Coronary artery (tissue), 2 donors: ENCODE results near the gene GRB2.
"Not testable (repeated sequence)": the region's sequence is repeated elsewhere in the genome, so short reads cannot be mapped to it uniquely, and the experiment has no call there.

Source experiments
- DNase-seq: peaks from one replicate; pipeline ENCODE4 v3.0.0-alpha.2; 2017; ENCODE audit warnings: low spot score
- H3K27ac ChIP-seq, 2 donors: fragments of 200-600 bp; sonication (generic); one replicate each; pipeline ENCODE4 v1.5.1; 2016 to 2019
- H3K4me3 ChIP-seq: fragments of 200-600 bp; sonication (generic); 2 replicates; pipeline ENCODE4 v1.5.1; 2016; ENCODE audit warnings: mild to moderate bottlenecking, moderate library complexity
- TF ChIP-seq, protein P1 (sequence below): fragments of 200-600 bp; sonication (generic); IDR thresholded peaks from one replicate; pipeline ENCODE4 v1.5.1; 2019; ENCODE audit warnings: antibody characterized with exemption

Gene GRB2

DNA sequence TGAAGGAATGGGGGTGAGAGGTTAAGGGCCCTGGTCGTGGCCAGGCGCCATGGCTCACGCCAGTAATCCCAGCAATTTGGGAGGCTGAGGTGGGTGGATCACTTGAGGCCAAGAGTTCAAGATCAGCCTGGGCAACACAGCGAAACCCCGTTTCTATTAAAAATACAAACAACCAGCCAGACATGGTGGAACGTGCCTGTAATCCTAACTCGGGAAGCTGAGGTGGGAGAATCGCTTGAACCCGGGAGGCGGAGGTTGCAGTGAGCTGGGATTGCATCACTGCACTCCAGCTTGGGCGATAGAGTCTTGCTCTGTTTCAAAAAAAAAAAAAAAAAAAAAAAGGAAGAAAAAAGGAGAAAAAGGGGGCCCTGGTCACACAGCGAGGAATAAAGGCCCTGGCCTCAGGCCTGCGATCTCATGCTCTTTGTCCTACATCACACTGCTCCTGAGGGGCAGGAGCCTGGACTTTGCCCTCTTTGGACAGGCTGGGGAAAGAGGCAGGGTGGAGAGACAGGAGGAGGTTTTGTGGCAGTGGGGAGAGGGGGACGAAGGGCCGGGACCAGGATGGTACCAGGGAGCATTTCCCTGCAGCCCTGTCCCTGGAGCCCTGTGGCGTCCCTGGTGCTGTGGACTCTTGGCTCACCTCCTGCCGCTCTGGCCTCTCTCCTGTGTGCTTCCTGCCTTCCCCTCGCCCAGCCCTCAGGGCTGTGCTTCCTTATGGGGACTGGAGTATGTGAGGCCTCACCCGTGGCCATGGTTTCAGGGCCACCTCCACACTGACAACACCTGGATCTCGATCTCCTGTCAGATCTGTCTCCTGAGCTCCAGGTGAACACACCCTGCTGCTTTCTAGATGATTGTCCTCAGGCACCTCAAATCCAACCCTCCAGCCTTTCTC lies 96.5 kb downstream of the GRB2 start:
- Histone ChIP-seq H3K27ac (peak overlapping the region in 1 of 2 donors; percentile 73), H3K4me3 (no peak overlapping the region)
- no peak for DNase-seq
- TF ChIP-seq, protein P1, sequence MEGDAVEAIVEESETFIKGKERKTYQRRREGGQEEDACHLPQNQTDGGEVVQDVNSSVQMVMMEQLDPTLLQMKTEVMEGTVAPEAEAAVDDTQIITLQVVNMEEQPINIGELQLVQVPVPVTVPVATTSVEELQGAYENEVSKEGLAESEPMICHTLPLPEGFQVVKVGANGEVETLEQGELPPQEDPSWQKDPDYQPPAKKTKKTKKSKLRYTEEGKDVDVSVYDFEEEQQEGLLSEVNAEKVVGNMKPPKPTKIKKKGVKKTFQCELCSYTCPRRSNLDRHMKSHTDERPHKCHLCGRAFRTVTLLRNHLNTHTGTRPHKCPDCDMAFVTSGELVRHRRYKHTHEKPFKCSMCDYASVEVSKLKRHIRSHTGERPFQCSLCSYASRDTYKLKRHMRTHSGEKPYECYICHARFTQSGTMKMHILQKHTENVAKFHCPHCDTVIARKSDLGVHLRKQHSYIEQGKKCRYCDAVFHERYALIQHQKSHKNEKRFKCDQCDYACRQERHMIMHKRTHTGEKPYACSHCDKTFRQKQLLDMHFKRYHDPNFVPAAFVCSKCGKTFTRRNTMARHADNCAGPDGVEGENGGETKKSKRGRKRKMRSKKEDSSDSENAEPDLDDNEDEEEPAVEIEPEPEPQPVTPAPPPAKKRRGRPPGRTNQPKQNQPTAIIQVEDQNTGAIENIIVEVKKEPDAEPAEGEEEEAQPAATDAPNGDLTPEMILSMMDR, result no peak

DNA sequence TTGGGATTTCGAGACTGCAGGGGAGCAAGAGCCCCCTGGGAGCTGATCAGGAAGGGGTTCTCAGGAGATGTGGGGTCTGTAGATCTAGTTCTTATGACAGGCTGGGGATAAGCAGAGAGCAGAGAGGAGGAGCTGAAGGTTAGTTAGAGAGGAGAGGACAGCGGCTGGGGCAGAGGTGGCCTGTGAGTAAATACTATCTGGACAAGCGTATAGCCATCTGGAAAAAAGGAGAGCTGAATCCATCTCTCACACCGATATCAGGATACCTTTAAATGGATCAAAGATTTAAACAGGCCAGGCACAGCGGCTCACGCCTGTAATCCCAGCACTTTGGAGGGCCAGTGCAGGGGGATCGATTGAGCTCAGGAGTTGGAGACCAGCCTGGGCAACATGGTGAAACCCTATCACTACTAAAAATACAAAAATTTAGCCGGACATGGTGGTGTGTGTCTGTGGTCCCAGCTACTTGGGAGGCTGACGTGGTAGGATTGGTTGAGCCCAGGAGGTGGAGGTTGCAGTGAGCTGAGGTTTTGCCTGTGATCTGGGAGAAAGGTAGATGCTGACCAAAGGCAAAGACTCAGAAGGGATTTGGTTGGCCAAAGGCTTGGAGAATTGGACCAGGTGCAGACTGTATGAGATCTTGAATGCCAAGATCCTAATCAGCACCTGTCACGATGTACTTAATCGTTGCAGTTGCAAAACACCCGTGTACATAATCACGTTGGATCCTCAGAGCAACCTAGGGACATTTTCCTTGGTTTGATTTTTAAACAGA lies 97.3 kb downstream of the GRB2 start:
- Histone ChIP-seq H3K27ac (peak overlapping the region in 1 of 2 donors; percentile 56), H3K4me3 (no peak overlapping the region)
- TF ChIP-seq, protein P1, result no peak
- no peak for DNase-seq

DNA sequence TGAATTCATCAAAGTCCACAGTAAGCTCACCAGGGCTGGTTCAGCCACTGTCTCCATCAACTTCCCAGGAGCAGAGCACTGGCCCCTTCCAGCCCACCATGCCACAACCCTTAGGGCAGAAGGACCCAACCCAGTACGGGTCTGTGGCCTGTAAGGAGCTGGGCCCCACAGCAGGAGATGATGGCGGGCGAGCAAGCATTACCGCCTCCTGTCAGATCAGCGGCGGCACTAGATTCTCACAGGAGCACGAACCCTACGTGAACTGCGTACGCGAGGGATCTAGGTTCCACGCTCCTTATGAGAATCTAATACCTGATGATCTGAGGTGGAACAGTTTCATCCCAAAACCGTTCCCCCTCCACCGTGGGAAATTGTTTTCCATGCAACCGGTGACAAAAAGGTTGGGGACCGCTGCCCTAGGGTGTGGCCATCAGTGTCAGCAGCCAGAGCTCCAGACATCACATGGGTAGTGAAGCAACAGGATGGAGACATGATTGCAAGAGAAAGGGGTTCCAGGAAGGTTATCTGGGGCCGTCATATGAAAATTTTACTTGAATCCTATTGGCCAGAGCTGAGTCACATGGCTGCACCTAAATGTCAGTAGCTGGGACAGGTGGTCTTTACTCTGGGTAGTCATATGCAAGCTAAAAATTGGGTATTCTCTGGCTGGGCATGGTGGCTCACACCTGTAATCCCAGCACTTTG lies 103.8 kb downstream of the GRB2 start:
- Histone ChIP-seq H3K4me3 (no peak overlapping the region), H3K27ac (no peak overlapping the region)
- TF ChIP-seq, protein P1, result no peak
- no peak for DNase-seq

DNA sequence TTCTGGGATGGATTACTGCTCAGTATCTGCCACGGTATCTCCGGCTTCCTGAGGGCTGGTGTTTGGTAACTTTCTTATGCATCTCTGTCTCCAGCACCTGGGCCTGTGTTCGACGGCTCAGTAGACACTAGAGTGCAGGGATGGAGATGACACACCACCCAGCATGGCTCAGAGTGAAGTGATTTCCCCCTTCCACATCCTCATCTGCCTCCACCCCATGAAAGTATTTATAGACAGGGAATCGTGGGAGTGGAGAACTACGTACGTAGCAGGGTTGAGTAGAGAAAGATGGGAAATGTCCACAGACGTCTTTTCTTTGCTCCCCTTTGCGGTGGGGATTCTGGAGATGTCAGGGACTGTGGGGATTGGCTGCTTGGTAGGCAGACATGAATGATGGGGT lies 104.4 kb downstream of the GRB2 start:
- TF ChIP-seq, protein P1, result no peak
- no peak overlapping the region for H3K4me3 ChIP-seq

DNA sequence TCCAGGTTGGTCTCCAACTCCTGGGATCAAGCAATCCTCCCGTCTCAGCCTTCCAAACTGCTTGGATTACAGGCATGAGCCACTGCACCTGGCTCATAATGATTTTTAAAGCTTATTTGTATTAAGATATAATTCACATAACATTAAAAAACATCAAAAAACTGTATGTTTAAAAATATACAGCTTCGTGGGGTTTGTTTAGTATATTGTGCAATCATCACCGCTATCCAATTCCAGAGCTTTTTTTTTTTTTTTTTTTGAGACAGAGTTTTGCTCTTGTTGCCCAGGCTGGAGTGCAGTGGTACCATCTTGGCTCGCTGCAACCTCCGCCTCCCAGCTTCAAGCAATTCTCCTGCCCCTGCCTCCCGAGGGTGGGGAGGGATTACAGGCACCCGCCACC lies 105.2 kb downstream of the GRB2 start:
- no peak overlapping the region for H3K4me3 ChIP-seq
- no peak for DNase-seq
- H3K27ac ChIP-seq, result no peak overlapping the region
- TF ChIP-seq, protein P1, result no peak

More for the DNA sequence above, 104.4 kb downstream of the GRB2 start:
- H3K27ac ChIP-seq, result no peak overlapping the region
- no peak for DNase-seq

DNA sequence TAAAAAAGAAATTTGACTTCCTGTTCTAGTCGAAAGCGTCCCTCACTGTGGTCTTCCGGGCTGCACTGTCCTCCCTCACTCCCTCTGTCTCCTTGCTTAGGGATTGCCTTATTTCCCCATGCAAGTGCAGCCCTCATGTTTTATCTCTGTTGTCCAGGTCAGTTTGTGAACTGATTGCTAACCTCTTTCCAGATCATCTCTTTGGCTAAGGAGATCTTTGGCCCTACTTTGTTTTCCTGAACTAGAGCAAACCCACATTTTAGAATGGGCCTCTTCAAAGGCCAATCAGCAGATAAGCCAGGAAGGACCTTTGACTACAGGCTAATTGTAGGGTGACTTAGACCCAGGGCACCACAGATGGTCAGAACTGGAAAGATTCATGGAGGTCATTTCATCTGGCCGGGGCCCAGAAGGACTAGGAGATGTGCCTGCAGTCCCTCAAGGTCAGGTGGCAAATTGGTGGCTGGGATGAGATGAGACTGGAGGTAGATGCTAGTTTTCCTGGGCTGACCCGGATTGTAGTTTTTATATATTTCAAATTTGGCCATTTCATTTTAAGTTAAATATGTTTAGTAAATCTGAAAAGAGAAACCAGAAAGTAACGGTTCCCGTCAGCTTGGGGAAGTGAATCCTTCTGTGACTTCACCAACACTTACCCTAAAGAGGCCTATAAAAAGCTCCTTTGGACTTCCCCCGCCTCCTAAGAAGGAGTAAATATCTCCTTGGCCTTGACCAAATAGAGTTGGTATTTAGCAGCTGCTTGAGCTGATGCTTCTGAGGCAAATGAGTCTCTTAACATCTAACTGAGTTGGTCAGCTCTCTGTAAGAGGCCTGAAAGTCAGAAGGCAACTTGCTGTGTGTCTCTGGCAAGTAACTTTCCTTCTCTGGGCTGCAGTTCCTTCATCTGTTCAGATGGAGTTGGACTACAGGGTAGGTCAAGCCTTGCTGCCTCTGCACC lies 110.0 kb downstream of the GRB2 start:
- no peak for DNase-seq
- Histone ChIP-seq H3K27ac (peak overlapping the region in 1 of 2 donors; percentile 67), H3K4me3 (no peak overlapping the region)
- TF ChIP-seq, protein P1, result no peak

DNA sequence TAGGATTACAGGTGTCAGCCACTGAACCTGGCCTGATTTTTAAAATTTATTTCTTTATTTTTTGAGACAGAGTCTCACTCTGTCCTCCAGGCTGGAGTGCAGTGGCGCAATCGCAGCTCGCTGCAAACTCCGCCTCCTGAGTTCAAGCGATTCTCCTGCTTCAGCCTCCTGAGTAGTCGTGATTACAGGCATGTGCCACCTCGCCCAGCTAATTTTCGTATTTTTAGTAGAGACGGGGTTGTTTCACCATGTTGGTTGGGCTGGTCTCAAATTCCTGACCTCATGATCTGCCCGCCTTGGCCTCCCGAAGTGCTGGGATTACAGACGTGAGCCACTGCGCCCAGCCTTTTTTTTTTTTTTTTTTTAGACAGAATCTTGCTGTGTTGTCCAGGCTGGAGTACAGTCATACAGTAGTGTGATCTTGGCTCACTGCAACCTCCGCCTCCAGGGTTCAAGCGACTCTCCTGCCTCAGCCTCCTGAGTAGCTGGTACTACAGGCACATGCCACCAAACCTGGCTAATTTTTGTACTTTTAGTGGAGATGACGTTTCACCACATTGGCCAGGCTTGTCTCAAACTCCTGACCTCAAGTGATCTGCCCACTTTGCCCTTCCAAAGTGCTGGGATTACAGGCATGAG lies 112.5 kb downstream of the GRB2 start:
- H3K27ac ChIP-seq, result peak overlapping the region in 1 of 2 donors; percentile 35
- not testable (repeated sequence) for H3K4me3 ChIP-seq, DNase-seq
